Activated naive CD8-positive, alpha-beta T cell (primary cell): ENCODE data around the gene BRSK2.
"Not testable (repeated sequence)": the region's sequence is repeated elsewhere in the genome, so short reads cannot be mapped to it uniquely, and the experiment has no call there.

Source experiments
- H3K27ac Mint-ChIP-seq: one replicate; pipeline ENCODE4 v1.8.0; 2021; ENCODE audit warnings: mixed read lengths
- H3K27me3 Mint-ChIP-seq: one replicate; pipeline ENCODE4 v1.8.0; 2021; ENCODE audit warnings: mixed read lengths
- H3K36me3 Mint-ChIP-seq: one replicate; pipeline ENCODE4 v1.8.0; 2021; ENCODE audit warnings: mixed read lengths
- H3K4me1 Mint-ChIP-seq: one replicate; pipeline ENCODE4 v1.8.0; 2021; ENCODE audit warnings: low read depth, mixed read lengths
- H3K4me3 Mint-ChIP-seq: one replicate; pipeline ENCODE4 v1.8.0; 2021; ENCODE audit warnings: mild to moderate bottlenecking, mixed read lengths
- H3K9me3 Mint-ChIP-seq: one replicate; pipeline ENCODE4 v1.8.0; 2021; ENCODE audit warnings: low read depth, mixed read lengths

BRSK2 gene

GRCh38 chr11:1418192-1418795 lies 28.6 kb downstream of the BRSK2 start:
- H3K9me3 Mint-ChIP-seq, H3K4me3 Mint-ChIP-seq, H3K4me1 Mint-ChIP-seq, H3K27me3 Mint-ChIP-seq, H3K27ac Mint-ChIP-seq, H3K36me3 Mint-ChIP-seq: not testable (repeated sequence)

- Mint-ChIP-seq H3K4me3 (no peak overlapping the region), H3K36me3 (peaks cover 2% of the 10 kb centered on the region), H3K4me1 (no peaks in the 10 kb centered on the region), H3K27ac (no peak overlapping the region), H3K27me3 (no peaks in the 10 kb centered on the region), H3K9me3 (no peaks in the 10 kb centered on the region)
Observed at GRCh38 chr11:1419811-1420210, 30.1 kb downstream of the BRSK2 start.

DNA sequence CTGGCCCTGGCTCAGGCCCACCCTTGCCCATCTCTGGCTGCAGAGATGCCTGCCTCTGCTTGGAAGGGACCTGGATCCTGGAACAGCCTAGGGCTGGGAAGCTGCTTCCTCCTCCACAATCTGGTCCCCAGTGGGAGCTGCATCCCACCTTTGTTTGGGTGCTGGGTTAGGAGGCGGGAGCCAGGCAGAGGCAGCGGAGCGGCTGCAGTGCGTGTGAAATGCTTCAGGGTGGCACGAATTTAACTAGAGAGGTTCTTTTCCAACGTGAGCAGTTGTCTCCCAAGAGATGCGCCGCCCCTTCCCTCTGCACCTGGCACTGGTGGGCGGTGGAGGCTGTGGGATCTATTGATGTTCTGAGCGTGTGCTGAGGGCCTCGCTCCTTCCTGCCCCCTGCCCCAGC lies 31.6 kb downstream of the BRSK2 start:
- H3K27me3 Mint-ChIP-seq, result no peaks in the 10 kb centered on the region
- no peak overlapping the region for H3K4me3 Mint-ChIP-seq
- peaks cover 2% of the 10 kb centered on the region for H3K36me3 Mint-ChIP-seq
- H3K4me1 Mint-ChIP-seq, result no peaks in the 10 kb centered on the region
- no peak overlapping the region for H3K27ac Mint-ChIP-seq
- H3K9me3 Mint-ChIP-seq, result no peaks in the 10 kb centered on the region

GRCh38 chr11:1422481-1422880 lies 32.7 kb downstream of the BRSK2 start:
- no peak overlapping the region for H3K27ac Mint-ChIP-seq
- H3K4me3 Mint-ChIP-seq, result no peak overlapping the region
- no peaks in the 10 kb centered on the region for H3K4me1 Mint-ChIP-seq
- H3K9me3 Mint-ChIP-seq, result no peaks in the 10 kb centered on the region
- no peaks in the 10 kb centered on the region for H3K27me3 Mint-ChIP-seq
- H3K36me3 Mint-ChIP-seq, result no peaks in the 10 kb centered on the region

- Mint-ChIP-seq H3K9me3 (no peaks in the 10 kb centered on the region), H3K4me1 (no peaks in the 10 kb centered on the region), H3K27me3 (no peaks in the 10 kb centered on the region), H3K27ac (no peak overlapping the region), H3K36me3 (no peaks in the 10 kb centered on the region), H3K4me3 (no peak overlapping the region)
Observed at GRCh38 chr11:1422981-1423380, 33.2 kb downstream of the BRSK2 start.

DNA sequence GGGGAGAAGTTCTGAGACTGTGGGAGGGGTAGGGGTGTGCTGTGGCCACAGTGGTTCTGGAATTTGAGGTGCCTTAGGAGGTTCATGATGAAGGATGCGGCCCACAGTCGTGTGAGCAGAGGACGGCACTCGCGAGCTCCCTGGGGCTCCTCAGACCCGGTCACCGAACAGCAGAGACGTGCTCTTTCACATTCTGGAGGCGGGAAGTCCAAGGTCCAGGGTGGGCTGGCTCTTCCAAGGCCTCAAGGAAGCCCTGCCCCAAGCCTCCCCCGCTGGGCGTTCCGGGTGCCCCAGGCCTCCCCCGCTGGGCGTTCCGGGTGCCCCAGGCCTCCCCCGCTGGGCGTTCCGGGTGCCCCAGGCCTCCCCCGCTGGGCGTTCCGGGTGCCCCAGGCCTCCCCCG lies 33.7 kb downstream of the BRSK2 start:
- not testable (repeated sequence) for H3K4me3 Mint-ChIP-seq, H3K36me3 Mint-ChIP-seq, H3K27ac Mint-ChIP-seq, H3K27me3 Mint-ChIP-seq, H3K9me3 Mint-ChIP-seq, H3K4me1 Mint-ChIP-seq

DNA sequence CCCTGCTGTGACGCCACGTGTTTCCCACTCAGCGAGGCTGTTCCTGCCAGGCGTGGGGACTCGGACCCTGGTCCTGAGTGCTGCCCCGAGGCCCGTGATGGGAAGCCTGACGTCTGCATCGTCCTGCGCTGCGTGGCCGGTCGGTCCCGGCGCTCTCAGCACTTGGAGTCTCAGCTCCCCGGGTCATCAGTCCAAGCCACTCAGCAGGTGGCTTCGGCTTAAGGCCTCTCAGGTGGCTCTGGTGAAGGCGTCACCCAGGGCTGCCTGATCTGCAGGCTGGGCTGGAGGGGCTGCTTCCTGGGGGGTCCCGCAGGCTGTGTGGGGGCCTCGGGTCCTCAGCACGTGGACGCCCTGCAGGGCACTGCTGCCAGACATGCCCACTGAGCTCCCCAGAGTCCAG lies 35.3 kb downstream of the BRSK2 start:
- Mint-ChIP-seq H3K9me3 (no peaks in the 10 kb centered on the region), H3K27ac (no peak overlapping the region), H3K4me3 (no peak overlapping the region), H3K4me1 (no peaks in the 10 kb centered on the region), H3K27me3 (no peaks in the 10 kb centered on the region), H3K36me3 (no peaks in the 10 kb centered on the region)

- H3K4me1 Mint-ChIP-seq, result no peaks in the 10 kb centered on the region
- no peak overlapping the region for H3K4me3 Mint-ChIP-seq
- no peaks in the 10 kb centered on the region for H3K36me3 Mint-ChIP-seq
Observed at GRCh38 chr11:1425439-1425838, 35.7 kb downstream of the BRSK2 start.

GRCh38 chr11:1428762-1429316 lies 39.1 kb downstream of the BRSK2 start:
- H3K27me3 Mint-ChIP-seq, result no peaks in the 10 kb centered on the region
- no peaks in the 10 kb centered on the region for H3K36me3 Mint-ChIP-seq
- H3K4me3 Mint-ChIP-seq, result no peak overlapping the region
- H3K27ac Mint-ChIP-seq, result no peak overlapping the region
- H3K9me3 Mint-ChIP-seq, result no peaks in the 10 kb centered on the region
- no peaks in the 10 kb centered on the region for H3K4me1 Mint-ChIP-seq

More at GRCh38 chr11:1425439-1425838, 35.7 kb downstream of the BRSK2 start:
- H3K9me3 Mint-ChIP-seq, result no peaks in the 10 kb centered on the region
- no peaks in the 10 kb centered on the region for H3K27me3 Mint-ChIP-seq
- no peak overlapping the region for H3K27ac Mint-ChIP-seq

GRCh38 chr11:1433568-1433967 lies 43.8 kb downstream of the BRSK2 start:
- H3K36me3 Mint-ChIP-seq, result no peaks in the 10 kb centered on the region
- H3K27ac Mint-ChIP-seq, result no peak overlapping the region
- no peaks in the 10 kb centered on the region for H3K9me3 Mint-ChIP-seq
- H3K4me1 Mint-ChIP-seq, result no peaks in the 10 kb centered on the region
- no peaks in the 10 kb centered on the region for H3K27me3 Mint-ChIP-seq
- no peak overlapping the region for H3K4me3 Mint-ChIP-seq

DNA sequence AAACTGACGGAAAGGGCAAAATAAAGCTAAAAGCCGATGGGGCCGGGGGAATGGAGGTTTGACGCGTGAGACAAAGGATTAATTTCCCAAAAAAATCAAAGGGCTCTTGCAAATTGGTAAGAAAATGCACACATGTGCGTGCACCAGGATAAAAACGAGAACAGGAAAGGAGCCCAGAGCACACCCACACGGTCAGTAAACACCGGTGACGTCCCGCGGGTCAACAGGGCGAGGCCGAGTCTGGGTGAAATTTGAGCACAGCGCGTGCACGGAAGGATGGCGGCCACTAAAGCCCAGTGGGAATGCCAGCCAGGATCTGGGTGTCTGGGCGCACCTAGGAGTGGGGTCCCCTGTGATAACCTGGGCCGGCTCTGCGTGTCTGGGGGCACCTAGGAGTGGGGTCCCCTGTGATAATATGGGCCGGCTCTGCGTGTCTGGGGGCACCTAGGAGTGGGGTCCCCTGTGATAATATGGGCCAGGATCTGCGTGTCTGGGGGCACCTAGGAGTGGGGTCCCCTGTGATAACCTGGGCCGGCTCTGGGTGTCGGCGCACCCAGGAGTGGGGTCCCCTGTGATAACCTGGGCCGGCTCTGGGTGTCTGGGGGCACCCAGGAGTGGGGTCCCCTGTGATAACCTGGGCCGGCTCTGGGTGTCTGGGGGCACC lies 44.4 kb downstream of the BRSK2 start:
- no peak overlapping the region for H3K4me3 Mint-ChIP-seq
- H3K27ac Mint-ChIP-seq, result no peak overlapping the region
- no peaks in the 10 kb centered on the region for H3K27me3 Mint-ChIP-seq
- H3K36me3 Mint-ChIP-seq, result no peaks in the 10 kb centered on the region
- no peaks in the 10 kb centered on the region for H3K9me3 Mint-ChIP-seq
- H3K4me1 Mint-ChIP-seq, result no peaks in the 10 kb centered on the region

- H3K9me3 Mint-ChIP-seq, H3K4me1 Mint-ChIP-seq, H3K27ac Mint-ChIP-seq, H3K36me3 Mint-ChIP-seq, H3K4me3 Mint-ChIP-seq, H3K27me3 Mint-ChIP-seq: not testable (repeated sequence)
Observed at GRCh38 chr11:1435479-1435819, 45.7 kb downstream of the BRSK2 start.

DNA sequence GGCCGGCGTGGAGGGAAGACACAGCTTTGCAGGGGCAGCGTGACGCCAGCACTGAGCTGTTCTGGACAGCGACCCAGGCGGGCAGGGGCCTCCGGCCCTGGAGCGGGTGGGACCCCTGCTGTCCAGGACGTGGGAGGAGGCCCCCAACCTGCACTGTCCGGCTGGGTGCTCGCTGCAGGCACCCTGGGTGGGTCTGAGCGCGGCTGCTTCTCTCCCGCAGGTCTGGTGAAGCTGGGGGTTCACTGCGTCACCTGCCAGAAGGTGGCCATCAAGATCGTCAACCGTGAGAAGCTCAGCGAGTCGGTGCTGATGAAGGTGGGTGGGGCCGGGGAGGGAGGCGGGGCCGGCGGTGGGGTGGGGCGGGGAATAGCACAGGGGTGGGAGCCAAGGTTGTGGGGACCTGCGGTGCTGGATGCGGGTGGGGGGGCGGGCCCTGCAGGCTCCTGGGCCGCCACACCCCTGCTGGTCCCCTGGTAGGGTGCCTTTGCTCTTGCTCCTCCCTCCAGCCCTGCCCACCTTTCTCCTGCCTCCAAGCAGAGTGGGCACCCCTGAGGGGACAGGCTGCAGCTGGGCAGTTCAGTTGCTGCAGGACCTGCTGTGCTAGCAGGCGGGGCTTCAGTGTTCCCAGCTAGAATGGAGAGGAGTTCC lies 46.2 kb downstream of the BRSK2 start:
- Mint-ChIP-seq H3K36me3 (no peaks in the 10 kb centered on the region), H3K9me3 (no peaks in the 10 kb centered on the region), H3K27me3 (no peaks in the 10 kb centered on the region), H3K27ac (no peak overlapping the region), H3K4me3 (no peak overlapping the region), H3K4me1 (no peaks in the 10 kb centered on the region)

DNA sequence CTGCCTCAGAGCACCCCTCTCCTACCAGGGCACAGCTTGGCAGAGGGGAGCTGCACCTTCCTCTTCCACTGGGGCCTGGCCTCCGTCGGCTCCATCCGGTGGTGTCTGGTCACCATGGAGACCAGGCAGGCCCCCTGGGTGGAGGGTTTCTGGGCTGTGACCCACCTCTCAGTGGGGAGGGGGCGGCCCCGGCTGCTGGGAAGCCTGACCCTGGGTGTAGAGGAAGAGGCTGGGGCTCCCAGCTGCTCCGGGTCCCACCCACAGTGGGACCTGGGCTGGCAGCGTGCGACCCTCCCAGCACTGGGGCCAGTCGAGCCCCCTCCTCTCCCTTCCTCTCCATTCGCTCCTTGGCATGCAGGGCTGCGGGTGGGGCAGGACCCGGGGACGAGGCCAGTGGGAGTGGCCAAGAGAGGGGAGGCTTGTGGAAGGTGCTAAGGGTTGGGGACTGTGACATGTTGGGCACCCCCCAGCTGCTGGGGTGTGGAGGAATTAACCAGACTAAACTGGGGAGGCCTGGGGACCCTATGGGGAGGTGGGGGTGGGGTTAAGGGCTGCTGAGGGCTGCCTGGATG lies 46.8 kb downstream of the BRSK2 start:
- Mint-ChIP-seq H3K27me3 (no peaks in the 10 kb centered on the region), H3K4me1 (no peaks in the 10 kb centered on the region), H3K36me3 (no peaks in the 10 kb centered on the region), H3K4me3 (no peak overlapping the region), H3K9me3 (no peaks in the 10 kb centered on the region), H3K27ac (no peak overlapping the region)

DNA sequence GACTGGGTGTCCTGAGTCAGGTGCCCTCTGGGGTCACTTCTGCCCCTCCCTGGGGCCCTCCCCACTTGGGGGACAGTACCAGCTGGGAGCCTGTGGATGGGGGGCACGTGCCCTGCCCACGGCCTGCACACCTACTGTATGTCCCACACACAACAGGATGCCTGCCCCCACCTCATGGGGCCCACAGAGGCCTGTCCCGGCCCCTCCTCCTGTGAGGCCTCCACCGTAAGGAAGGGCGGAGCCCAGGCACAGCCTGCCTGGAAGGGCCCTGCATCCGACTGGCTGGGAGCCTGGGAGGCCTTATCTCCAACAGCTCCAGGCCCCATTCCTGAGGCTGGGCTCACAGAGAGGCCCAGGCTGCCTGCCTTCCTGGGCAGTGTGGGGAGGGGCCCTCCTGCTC lies 47.8 kb downstream of the BRSK2 start:
- Mint-ChIP-seq H3K36me3 (no peaks in the 10 kb centered on the region), H3K27me3 (no peaks in the 10 kb centered on the region), H3K4me3 (no peak overlapping the region), H3K4me1 (no peaks in the 10 kb centered on the region), H3K27ac (no peak overlapping the region), H3K9me3 (no peaks in the 10 kb centered on the region)
